NCI-H2029 treated with DMSO at 0.1 percent for 48 hours (cell line): Measurements from ENCODE around the gene EFNB2.

Source experiments
- DNase-seq: peaks from one replicate; lab custom pipeline; 2025; lab: John Stamatoyannopoulos, UW

EFNB2 gene

DNA sequence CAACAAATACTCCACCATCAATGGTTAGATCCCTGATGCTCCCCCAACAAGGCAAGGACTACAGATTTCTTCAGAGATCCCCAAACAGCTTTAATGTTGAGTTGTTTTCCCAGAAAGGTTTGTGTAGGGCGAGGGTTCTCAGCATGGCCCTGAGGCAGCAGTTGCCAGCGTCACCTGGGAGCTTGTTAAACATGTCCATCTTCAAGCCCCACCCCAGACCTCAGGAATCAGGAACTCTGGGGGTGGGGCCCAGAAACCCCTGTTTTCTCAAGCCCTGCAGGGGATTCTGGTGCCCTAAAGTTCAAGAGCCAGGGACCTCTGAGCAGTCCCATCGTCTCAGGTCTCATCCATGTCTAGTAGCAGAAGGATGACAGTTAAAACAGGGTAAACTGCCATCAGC, 9.6 kb downstream of the EFNB2 start:
- DNase-seq = no peak

DNA sequence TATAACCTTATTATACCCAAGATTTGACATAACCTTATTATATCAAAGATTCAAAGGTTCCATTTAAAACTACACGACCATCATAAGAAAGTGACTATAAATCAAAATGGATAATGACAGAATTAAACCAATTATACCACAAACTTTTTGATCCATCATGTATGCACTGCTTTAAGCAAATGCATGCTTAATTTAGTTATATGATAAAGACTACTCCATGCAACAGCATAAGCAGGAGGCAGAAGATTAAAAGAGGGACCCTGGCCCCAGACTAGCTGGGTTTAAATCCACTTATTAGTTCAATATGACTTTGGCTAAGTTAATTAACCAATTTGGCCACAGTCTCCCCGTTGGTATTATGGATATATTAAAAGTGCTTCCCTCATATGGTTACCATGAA, 11.4 kb downstream of the EFNB2 start:
- no peak for DNase-seq

DNA sequence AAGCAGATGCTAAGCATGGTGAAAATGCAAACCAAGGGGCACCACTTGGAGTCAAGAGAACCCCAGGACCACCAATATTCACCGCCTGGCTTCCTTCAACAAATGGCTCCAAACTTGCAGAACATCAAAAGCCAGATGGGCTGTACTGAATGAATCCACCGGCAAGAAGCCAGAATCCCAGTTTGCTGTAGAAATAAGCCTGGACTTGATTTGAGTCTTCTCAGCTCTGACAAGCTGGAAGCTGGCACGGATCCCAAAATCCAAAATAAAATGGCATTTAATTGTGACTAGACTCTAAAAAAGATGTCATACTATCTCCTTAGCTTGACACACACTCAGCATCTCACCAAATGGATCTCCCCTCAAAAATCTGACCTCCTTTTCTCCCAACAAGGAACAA, 11.9 kb downstream of the EFNB2 start:
- no peak for DNase-seq

- no peak for DNase-seq
Measured at GRCh38 chr13:106522898-106523525, 12.4 kb downstream of the EFNB2 start.

GRCh38 chr13:106522112-106522705, 13.3 kb downstream of the EFNB2 start:
- DNase-seq = no peak

GRCh38 chr13:106521095-106521799, 14.2 kb downstream of the EFNB2 start:
- DNase-seq = no peak

DNA sequence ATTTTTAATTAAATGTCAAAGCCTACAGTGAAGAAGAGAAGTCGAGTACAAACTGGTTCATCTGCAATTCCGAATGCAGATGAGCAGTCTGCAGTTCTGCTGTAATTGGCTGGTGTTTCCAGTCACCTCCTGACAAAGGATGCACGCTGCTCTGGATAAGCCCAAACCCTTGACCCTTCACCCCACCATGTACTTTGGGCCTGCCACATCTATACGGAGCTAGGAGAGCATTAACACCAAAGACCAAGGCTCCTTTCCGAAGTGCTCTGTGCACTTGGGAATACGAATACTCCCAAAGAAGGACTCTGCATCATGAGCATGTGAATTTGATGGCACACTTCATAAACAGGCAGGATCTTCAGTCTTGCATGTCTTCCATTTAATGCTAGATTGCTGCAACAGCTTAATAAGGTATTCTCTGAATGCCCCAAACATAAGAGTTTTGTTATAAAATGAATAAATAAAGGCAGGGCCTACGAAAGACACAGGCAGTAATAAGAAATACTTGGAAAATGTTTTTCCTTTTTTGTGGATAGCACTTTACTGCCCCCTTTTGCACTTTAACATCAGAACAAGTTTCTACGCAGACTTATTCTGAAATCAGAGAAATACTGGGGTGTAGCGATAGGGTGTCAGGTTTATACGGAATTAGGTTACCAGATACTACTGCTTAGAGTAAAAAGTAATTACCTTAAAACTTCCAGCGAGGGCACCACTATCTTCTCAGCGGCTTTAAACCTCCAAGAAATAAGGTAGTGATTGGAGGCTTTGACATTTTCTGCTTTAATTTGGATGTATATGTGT, 15.0 kb downstream of the EFNB2 start:
- DNase-seq = no peak

- DNase-seq = no peak
Measured at GRCh38 chr13:106518512-106518911, 16.9 kb downstream of the EFNB2 start.

GRCh38 chr13:106517109-106517847, 18.2 kb downstream of the EFNB2 start:
- DNase-seq = no peak

GRCh38 chr13:106515635-106516254, 19.7 kb downstream of the EFNB2 start:
- DNase-seq = no peak

DNA sequence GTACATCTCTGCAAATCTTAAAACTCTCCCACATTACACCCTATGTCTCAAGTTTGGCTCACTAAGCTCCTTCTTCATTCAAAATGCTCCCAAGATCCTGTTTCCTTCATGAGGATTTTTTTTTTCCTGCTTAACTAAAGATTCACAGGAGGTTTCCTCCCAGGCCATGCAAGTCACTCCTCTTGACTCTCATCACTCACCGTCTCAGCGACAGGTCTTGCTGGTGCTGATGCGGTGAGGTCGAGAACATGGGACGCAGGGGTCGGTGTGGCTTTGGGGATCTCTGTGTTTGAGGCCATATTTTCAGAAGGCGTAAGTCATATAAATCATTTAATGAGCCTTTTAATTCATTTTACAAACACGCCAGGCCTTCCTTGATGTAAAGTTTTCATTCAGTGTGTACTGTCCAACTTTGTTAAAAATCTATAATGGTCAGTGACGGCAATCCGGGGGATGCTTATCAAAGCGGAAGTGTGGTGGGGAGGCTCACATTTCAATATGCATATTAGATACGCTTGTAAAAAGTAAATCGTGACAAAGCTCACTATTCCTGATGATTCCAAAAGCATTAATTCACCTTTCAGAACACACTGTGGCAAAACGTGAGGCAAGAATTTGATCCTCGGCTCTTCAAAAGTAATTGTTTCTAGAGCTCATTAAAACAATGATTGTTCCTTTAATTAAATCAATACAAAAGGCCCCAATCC, 20.4 kb downstream of the EFNB2 start:
- no peak for DNase-seq

GRCh38 chr13:106513025-106513983, 22.2 kb downstream of the EFNB2 start:
- no peak for DNase-seq

DNA sequence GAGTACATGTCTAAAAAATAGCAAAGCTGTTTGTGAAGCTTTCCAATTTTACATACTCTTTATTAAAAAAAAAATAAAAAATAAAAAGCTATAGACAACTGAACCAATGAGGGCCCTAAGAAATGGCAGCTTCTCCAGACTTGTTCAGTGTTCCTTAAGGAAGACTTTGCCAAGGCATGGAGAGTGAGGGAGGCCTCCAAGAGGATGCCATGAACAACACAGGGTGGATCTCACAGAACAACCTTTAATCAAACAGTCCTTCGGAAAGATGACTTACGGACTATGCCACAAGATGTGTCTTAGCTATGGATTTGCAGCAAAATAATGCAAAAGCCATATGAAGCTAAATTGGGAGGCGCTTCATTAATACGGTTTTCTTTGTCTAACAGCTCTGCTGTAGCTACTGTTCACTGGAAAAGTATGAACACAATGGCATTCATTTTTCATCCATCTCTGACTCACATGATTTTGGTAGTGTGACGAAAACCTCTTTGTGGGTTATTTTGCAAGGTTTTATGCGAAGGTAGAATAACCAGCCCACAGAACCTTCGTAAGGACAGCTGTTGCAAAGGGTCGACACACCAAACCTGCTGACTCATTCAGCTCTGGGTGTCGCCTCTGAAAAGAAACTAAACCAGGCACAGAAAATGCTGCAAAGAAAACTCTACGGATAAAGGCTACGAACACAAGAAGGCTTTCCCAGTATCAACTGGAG, 27.7 kb downstream of the EFNB2 start:
- DNase-seq = no peak

- DNase-seq = no peak
Measured at GRCh38 chr13:106506286-106506685, 29.2 kb downstream of the EFNB2 start.

- no peak for DNase-seq
Measured at GRCh38 chr13:106505732-106506131, 29.7 kb downstream of the EFNB2 start.

GRCh38 chr13:106505295-106505694, 30.2 kb downstream of the EFNB2 start:
- DNase-seq = no peak

GRCh38 chr13:106503730-106504453, 31.6 kb downstream of the EFNB2 start:
- DNase-seq = no peak

DNA sequence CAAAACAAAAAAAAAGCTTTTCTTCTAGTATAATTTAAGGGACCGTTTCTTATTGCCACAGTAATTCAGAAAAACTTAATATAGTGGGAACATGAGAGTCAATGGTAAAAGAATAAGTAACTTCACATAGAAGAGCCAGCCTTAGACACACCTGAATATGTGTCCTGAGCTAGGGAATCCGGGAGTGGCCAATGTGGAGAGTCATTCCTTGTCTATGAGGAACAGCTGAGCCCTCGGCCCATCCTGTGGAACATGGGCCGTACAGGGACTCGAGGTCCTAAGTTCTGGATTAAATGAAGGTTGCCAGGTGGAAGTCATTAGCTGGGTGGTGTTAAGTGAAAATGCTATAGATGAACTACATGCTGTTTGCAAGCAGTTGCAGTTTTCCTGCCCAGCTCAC, 32.2 kb downstream of the EFNB2 start:
- DNase-seq = no peak
